HUES6 (cell line): ENCODE results near the gene FOXP1.
"Not testable (repeated sequence)": the region's sequence is repeated elsewhere in the genome, so short reads cannot be mapped to it uniquely, and the experiment has no call there.

ENCODE experiments used
- H3K27ac ChIP-seq: 2 replicates; pipeline ENCODE4 v1.7.0; 2013; ENCODE audit warnings: low read depth, mild to moderate bottlenecking, low read length, inconsistent platforms
- H3K27me3 ChIP-seq: 2 replicates; pipeline ENCODE4 v1.6.1; 2013; ENCODE audit warnings: low read length; ENCODE audit not compliant: control insufficient read depth, insufficient read depth
- H3K36me3 ChIP-seq: 2 replicates; pipeline ENCODE4 v1.6.1; 2013; ENCODE audit warnings: low read length; ENCODE audit not compliant: control insufficient read depth, insufficient read depth
- H3K4me1 ChIP-seq: 2 replicates; pipeline ENCODE4 v1.6.1; 2013; ENCODE audit warnings: low read length; ENCODE audit not compliant: control insufficient read depth, insufficient read depth
- H3K4me3 ChIP-seq: 2 replicates; pipeline ENCODE4 v1.5.1; 2013; ENCODE audit warnings: low read depth, low read length
- H3K9ac ChIP-seq: one replicate; pipeline ENCODE4 v1.6.1; 2013; ENCODE audit warnings: mild to moderate bottlenecking, low read length
- H3K9me3 ChIP-seq: 2 replicates; pipeline ENCODE4 v1.6.1; 2013; ENCODE audit warnings: low read depth, low read length; ENCODE audit not compliant: control insufficient read depth, insufficient read depth

The FOXP1 gene

DNA sequence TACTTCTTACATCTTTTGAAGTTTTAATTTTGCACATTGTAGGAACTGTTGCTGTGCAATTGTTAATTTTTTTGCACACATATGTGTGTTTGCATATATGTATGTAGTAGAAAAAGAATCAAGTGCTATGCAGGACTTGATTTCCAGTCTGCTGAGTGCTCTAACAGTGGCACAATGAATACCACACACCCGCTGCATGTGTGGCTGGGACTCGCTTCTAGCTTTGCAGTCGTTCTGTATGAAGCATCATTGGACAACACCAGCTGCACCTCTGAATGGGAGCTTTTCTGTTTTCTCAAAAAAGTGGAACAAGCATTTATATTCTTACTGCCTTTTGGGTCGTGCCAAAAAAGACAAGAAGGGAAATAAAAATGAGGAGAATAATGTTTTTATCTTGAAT, 564.7 kb downstream of the FOXP1 start:
- no peaks in the 10 kb centered on the region for H3K27me3 ChIP-seq
- H3K9me3 ChIP-seq, result 0 out of 2 replicates have a peak, but pooled peaks cover 4% of the 10 kb centered on the region
- no peak overlapping the region for H3K9ac ChIP-seq
- H3K4me3 ChIP-seq, result no peak overlapping the region
- peaks cover 11% of the 10 kb centered on the region for H3K4me1 ChIP-seq
- H3K36me3 ChIP-seq, result peaks cover 6% of the 10 kb centered on the region; the same call in 1 of the 2 replicates
- H3K27ac ChIP-seq, result no peak overlapping the region

GRCh38 chr3:71016178-71016845, 567.2 kb downstream of the FOXP1 start:
- Histone ChIP-seq H3K4me3 (no peak overlapping the region), H3K9me3 (0 out of 2 replicates have a peak, but pooled peaks cover 4% of the 10 kb centered on the region), H3K36me3 (peaks cover 6% of the 10 kb centered on the region; the same call in 1 of the 2 replicates), H3K27me3 (no peaks in the 10 kb centered on the region), H3K27ac (no peak overlapping the region), H3K9ac (no peak overlapping the region), H3K4me1 (no peaks in the 10 kb centered on the region)

DNA sequence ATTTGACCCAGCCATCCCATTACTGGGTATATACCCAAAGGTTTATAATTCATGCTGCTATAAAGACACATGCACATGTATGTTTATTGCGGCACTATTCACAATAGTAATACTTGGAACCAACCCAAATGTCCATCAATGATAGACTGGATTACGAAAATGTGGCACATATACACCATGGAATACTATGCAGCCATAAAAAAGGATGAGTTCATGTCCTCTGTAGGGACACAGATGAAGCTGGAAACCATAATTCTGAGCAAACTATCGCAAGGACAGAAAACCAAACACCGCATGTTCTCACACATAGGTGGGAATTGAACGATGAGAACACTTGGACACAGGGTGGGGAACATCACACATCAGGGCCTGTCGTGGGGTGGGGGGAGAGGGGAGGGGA, 568.9 kb downstream of the FOXP1 start:
- not testable (repeated sequence) for H3K4me3 ChIP-seq, H3K27ac ChIP-seq, H3K4me1 ChIP-seq, H3K36me3 ChIP-seq, H3K9me3 ChIP-seq, H3K9ac ChIP-seq, H3K27me3 ChIP-seq

DNA sequence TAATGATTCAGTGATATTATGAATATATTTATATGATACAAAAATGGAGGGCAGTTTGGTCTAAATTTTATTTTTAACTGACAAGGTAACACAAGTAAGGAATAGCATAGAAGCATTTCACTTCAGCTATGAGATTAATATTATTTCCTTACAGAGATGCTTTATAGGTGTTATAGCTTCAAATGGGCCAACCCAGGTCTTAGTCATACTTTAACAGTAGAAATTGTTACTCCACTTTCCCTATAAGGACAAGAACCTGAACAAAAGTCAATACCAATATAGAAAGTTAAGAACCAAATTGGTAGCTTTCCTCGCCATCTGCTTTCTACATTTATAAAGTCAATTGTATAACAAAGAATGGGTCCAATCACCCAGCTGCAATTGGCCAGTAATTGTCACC, 570.6 kb downstream of the FOXP1 start:
- Histone ChIP-seq H3K27me3 (no peaks in the 10 kb centered on the region), H3K9me3 (0 out of 2 replicates have a peak, but pooled peaks cover 4% of the 10 kb centered on the region), H3K4me3 (no peak overlapping the region), H3K27ac (no peak overlapping the region), H3K36me3 (peaks cover 6% of the 10 kb centered on the region; the same call in 1 of the 2 replicates), H3K9ac (no peak overlapping the region), H3K4me1 (peaks cover 9% of the 10 kb centered on the region)

- no peak overlapping the region for H3K27ac ChIP-seq
- H3K9ac ChIP-seq, result no peak overlapping the region
- H3K36me3 ChIP-seq, result peaks cover 6% of the 10 kb centered on the region; the same call in 1 of the 2 replicates
- peaks cover 20% of the 10 kb centered on the region for H3K4me1 ChIP-seq
- H3K9me3 ChIP-seq, result 0 out of 2 replicates have a peak, but pooled peaks cover 4% of the 10 kb centered on the region
- H3K4me3 ChIP-seq, result no peak overlapping the region
- no peaks in the 10 kb centered on the region for H3K27me3 ChIP-seq
These were observed 571.8 kb downstream of the FOXP1 start for GRCh38 chr3:71011565-71012287.

DNA sequence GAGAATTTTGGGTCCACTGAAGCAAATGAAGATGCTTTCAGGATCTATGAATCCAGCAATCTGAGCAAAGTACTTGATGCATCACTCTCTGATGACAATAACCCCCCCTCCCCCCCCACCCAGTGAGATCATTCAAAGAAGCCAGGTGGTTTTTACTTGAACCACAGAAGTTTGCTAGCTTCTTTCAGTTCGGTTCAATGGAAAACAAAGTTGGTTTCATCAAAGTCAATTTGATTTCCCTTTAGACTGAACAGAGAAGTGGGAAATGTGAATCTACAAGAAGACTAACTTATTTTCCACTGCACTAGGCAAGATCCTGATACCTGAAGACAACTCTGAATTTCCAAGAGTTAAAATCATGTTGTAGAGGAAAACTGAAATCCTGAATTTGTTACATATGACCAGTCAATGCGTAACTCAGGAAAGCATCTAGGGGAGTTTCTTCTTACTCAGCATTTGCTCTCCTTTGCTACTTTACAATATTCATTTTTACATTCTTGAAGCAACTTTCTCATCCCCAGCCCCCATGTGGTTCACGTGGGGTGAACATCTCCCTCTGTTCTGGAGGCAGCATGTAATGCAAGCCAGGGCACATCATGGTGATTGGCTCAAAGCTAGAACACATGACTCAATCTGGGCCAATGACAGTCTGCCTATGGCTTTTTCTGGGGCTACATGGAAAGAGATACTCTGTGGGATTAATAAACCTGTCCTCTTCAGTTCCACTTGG, 572.6 kb downstream of the FOXP1 start:
- no peaks in the 10 kb centered on the region for H3K27me3 ChIP-seq
- no peak overlapping the region for H3K27ac ChIP-seq
- H3K9me3 ChIP-seq, result 0 out of 2 replicates have a peak, but pooled peaks cover 4% of the 10 kb centered on the region
- peaks cover 20% of the 10 kb centered on the region for H3K4me1 ChIP-seq
- no peak overlapping the region for H3K9ac ChIP-seq
- no peak overlapping the region for H3K4me3 ChIP-seq
- peaks cover 6% of the 10 kb centered on the region; the same call in 1 of the 2 replicates for H3K36me3 ChIP-seq

DNA sequence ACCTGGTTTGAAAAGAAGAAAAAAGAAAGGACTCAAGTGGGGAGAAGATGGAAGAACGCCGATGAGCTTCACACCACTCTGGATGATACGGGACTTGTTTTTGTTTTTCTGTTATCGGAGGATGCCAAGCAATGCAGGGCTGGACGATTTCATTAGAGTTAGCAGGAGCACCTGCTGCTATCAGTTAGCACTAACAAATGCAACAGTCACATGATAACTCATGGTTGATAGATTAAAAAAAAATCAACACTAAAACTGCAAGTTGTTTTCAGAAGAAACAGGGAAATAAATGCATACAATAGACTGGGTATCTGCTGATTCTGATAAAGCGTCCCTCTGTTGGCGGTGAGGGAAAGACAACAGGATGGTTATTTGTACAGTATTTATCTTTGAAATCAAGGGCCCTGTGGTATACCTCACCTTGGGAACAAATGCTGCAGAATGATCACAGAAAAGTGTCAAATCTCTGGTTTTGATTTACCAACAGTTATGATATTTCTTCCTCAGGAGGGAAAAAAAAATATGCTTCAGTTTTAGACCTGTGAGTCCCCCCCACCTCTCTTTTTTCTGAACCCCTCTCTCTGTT, 575.1 kb downstream of the FOXP1 start:
- no peak overlapping the region for H3K27ac ChIP-seq

DNA sequence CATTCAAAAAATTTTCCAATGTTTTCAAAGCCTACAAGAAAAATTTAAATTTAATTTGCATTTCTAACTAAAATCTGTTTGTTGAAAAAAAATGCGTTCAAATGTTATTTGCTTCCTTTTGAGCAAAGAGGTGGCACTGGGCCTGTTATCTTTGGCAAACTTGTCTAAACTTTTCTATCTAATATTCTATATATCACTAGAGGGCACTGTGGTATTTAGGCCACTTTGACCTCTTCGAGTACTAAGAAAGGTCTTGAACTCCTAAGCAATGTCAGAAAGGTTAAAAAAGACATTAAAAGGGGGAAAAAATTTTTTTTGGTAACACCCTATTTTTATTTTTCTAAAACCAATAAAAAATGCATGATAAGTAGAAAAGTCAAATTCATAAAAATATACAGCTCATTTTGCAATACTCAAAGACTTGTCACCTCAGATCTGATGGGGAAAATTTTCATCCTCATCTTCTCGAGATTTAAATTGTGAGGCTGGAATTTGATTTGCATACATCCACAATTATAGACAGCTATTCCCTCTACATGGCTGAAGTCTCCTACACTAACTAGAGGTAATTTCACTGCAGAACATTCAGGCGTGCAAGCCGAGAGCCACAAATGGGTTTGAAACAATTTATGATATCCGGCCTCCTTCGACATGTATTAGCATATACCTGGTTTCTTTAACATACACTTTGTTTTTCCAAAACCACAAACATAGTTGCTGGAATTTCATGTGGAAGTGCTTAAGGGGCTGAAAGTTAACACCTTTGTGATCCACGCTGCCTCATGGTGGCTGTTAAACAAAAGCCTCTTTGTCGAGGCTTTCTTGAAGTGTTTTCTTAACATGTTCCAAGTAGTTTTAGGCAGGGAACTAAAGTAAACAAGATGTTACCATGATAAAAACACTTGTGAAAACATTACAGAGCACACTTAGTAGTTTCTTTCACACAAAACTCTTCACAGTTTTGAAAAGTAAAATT, 576.4 kb downstream of the FOXP1 start:
- Histone ChIP-seq H3K4me1 (peaks cover 30% of the 10 kb centered on the region), H3K36me3 (no peaks in the 10 kb centered on the region), H3K9me3 (no peaks in the 10 kb centered on the region), H3K27ac (peak overlapping the region; percentile 37; the same call in 1 of the 2 replicates), H3K4me3 (no peak overlapping the region), H3K9ac (no peak overlapping the region), H3K27me3 (no peaks in the 10 kb centered on the region)

More for the DNA sequence above, 575.1 kb downstream of the FOXP1 start:
- Histone ChIP-seq H3K4me1 (peaks cover 20% of the 10 kb centered on the region), H3K27me3 (no peaks in the 10 kb centered on the region), H3K36me3 (no peaks in the 10 kb centered on the region), H3K9me3 (no peaks in the 10 kb centered on the region), H3K9ac (no peak overlapping the region), H3K4me3 (no peak overlapping the region)

DNA sequence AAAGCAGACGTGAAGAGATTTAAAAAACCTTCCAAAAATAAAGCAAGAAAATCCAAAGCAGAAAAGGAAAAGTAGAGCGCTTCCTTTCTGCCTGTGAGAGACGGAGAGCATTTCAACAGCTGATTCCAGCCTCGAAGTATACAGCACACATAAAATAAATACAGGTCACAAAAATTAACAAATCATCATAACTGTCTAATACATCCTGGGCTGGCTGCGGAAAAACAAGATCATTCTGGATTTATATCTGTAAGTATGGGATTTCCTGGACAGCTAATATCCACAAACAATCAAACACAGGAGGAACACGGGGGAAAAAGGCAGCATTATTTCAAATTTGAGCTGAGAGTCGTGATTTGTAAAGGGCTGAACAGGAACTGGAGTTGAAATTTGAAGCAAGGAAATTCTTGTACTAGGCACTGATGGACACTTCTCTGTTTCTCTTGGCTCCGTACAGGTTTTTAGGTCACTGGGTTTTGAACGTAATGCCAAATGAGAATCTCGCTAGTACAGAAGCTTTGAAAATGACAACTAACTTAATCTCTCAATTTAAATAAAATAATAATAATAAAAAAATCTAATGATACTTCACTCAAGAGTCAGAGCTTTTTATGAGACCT, 577.7 kb downstream of the FOXP1 start:
- Histone ChIP-seq H3K27ac (no peak overlapping the region), H3K36me3 (no peaks in the 10 kb centered on the region), H3K4me1 (peaks cover 42% of the 10 kb centered on the region), H3K27me3 (no peaks in the 10 kb centered on the region), H3K4me3 (no peak overlapping the region), H3K9me3 (no peaks in the 10 kb centered on the region), H3K9ac (no peak overlapping the region)
